CD4-positive, alpha-beta T cell treated with Interleukin-6 at 100 ng/mL for 8 hours (primary cell): ENCODE measurements around the gene NAXE.
"Not testable (repeated sequence)": the region's sequence is repeated elsewhere in the genome, so short reads cannot be mapped to it uniquely, and the experiment has no call there.

Source experiments
- DNase-seq: peaks from one replicate; pipeline ENCODE4 v3.0.0-alpha.2; 2020; ENCODE audit warnings: mixed read lengths, low spot score

Gene NAXE

GRCh38 chr1:156591432-156592157 lies at the start of gene NAXE:
NAXE (plus strand) TSS chr1:156591776; CDS start chr1:156591805, 29 bp downstream.
- peak; percentile 65 for DNase-seq

GRCh38 chr1:156543066-156543465 lies 48.5 kb upstream of the NAXE start:
- no peak for DNase-seq

GRCh38 chr1:156544592-156545102 lies 46.9 kb upstream of the NAXE start:
- DNase-seq: no peak

GRCh38 chr1:156546267-156546666 lies 45.3 kb upstream of the NAXE start:
- DNase-seq: no peak

GRCh38 chr1:156547434-156547833 lies 44.1 kb upstream of the NAXE start:
- DNase-seq: no peak

- DNase-seq: no peak
Observed at GRCh38 chr1:156547982-156548381, 43.6 kb upstream of the NAXE start.

GRCh38 chr1:156549390-156549789 lies 42.2 kb upstream of the NAXE start:
- DNase-seq: no peak

GRCh38 chr1:156549831-156550230 lies 41.7 kb upstream of the NAXE start:
- DNase-seq: no peak

- DNase-seq: no peak
Observed at GRCh38 chr1:156550346-156550745, 41.2 kb upstream of the NAXE start.

GRCh38 chr1:156551066-156551643 lies 40.4 kb upstream of the NAXE start:
- DNase-seq: no peak

- no peak for DNase-seq
Observed at GRCh38 chr1:156551869-156552268, 39.7 kb upstream of the NAXE start.

GRCh38 chr1:156552518-156552917 lies 39.1 kb upstream of the NAXE start:
- DNase-seq: no peak

- not testable (repeated sequence) for DNase-seq
Observed at GRCh38 chr1:156552937-156553336, 38.6 kb upstream of the NAXE start.

GRCh38 chr1:156553860-156554485 lies 37.6 kb upstream of the NAXE start:
- DNase-seq: no peak

GRCh38 chr1:156554971-156555370 lies 36.6 kb upstream of the NAXE start:
- DNase-seq: no peak

GRCh38 chr1:156555715-156556114 lies 35.9 kb upstream of the NAXE start:
- DNase-seq: no peak

GRCh38 chr1:156556354-156556753 lies 35.2 kb upstream of the NAXE start:
- no peak for DNase-seq

GRCh38 chr1:156559086-156559796 lies 32.3 kb upstream of the NAXE start:
- no peak for DNase-seq

GRCh38 chr1:156559797-156560385 lies 31.7 kb upstream of the NAXE start:
- no peak for DNase-seq

- no peak for DNase-seq
Observed at GRCh38 chr1:156560585-156561163, 30.9 kb upstream of the NAXE start.

GRCh38 chr1:156565519-156565918 lies 26.1 kb upstream of the NAXE start:
- DNase-seq: no peak

- no peak for DNase-seq
Observed at GRCh38 chr1:156566436-156566835, 25.1 kb upstream of the NAXE start.
